GM12873 (cell line): Measurements from ENCODE around the gene LITAF.

Experiments
- TF ChIP-seq, protein P1 (sequence below): IDR thresholded peaks from 2 replicates; pipeline ENCODE4 v1.5.1; 2012; ENCODE audit warnings: low read depth, mild to moderate bottlenecking, moderate library complexity, low read length, control low read depth; ENCODE audit not compliant: insufficient read depth; ENCODE audit errors: missing control alignments

Gene LITAF

DNA sequence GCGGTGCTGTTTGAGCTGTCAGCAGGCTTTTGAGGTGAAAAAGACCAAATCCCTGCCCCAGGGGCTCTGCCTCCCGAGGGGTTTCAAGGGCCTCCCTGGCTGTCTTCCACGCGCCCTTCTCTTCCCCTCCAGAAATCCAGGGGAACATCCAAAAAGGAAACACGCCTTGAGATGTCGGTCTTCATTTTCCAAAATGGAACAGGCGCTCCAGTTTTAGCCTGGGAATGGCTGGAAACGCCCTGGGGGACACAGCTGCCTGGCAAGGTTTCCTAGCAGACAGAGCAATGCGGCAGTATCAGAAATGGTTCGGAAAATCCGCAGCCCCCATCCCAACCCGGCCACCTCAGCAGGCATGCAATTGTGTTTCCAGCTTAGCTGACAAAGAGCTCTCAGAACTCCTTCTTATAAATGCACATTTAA lies 16.6 kb upstream of the LITAF start:
- TF ChIP-seq, protein P1, sequence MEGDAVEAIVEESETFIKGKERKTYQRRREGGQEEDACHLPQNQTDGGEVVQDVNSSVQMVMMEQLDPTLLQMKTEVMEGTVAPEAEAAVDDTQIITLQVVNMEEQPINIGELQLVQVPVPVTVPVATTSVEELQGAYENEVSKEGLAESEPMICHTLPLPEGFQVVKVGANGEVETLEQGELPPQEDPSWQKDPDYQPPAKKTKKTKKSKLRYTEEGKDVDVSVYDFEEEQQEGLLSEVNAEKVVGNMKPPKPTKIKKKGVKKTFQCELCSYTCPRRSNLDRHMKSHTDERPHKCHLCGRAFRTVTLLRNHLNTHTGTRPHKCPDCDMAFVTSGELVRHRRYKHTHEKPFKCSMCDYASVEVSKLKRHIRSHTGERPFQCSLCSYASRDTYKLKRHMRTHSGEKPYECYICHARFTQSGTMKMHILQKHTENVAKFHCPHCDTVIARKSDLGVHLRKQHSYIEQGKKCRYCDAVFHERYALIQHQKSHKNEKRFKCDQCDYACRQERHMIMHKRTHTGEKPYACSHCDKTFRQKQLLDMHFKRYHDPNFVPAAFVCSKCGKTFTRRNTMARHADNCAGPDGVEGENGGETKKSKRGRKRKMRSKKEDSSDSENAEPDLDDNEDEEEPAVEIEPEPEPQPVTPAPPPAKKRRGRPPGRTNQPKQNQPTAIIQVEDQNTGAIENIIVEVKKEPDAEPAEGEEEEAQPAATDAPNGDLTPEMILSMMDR, result no peak

DNA sequence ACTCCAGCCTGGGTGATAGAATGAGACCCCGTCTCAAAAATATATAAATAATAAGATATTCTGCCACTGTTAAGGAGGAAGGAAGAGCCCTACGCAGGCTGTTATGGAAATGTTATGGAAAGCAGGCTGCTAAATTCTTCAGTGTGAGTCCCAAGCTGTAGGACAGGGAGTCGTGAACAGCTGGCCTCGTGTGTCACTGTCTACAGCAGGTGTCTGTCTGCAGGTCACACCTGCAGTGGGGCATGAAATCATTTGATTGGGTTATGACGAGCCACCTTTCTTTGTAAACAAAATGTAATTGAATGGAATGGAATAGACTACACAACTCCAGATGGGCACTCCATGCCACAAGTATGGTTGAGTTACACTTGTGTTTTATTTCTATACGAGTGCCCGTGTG lies 15.6 kb upstream of the LITAF start:
- TF ChIP-seq, protein P1, result no peak

GRCh38 chr16:11601911-11602310 lies 15.2 kb upstream of the LITAF start:
- TF ChIP-seq, protein P1, result no peak

DNA sequence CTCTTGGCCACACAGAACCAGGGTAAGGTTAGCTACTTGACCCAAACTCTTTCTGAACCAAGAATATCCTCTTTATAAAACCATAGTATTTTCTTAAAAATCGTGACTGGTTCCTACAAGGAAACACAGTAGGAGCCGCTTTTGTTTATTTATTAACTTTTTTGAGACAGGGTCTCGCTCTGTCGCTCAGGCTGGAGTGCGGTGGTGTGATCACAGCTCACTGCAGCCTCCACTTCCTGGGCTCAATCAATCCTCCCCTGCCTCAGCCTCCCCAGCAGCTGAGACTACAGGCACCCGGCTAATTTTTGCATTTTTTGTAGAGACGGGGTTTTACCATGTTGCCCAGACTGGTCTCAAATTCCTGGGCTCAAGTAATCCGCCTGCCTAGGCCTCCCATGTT lies 14.7 kb upstream of the LITAF start:
- TF ChIP-seq, protein P1, result no peak

- TF ChIP-seq, protein P1, result no peak
Observed at GRCh38 chr16:11599579-11599978, 12.9 kb upstream of the LITAF start.

GRCh38 chr16:11597235-11598095 lies 10.7 kb upstream of the LITAF start:
- TF ChIP-seq, protein P1, result no peak

DNA sequence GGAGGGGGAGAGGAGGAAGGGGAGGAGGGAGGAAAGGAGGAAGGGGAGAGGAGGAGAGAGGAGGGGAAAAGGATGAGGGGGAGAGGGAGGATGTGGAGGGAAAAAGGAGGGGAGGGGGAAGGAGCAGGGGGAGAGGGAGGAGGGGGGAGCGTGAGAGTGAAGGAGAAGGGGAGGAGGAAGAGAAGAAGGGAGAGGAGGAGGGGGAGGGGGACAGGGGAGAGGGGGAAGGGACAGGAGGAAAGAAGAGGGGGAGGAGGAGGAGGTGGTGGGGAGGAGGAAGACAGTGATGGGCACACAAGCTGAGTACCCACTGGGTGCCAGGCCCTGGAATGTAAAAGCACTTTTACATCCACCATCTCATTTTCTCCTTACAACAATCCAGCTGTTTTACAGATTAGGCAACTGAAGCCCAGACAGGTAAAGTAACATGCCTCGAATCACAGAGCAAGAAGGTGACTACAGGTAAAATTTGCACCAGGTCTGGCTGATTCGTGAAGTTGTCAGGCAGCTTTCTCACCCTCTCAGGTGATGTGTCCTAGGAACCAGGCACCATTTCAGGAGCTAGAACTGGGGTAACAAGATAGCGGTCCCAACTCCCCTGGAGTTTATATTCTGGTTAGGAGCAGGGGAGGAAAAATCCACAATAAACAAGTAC lies 10.0 kb upstream of the LITAF start:
- TF ChIP-seq, protein P1, result no peak
